Activated CD4-positive, alpha-beta T cell treated with anti-CD3 and anti-CD28 coated beads, Interleukin-2, amount 50 U/mL, for 48 hours (primary cell): ENCODE data around the gene SLC16A14.
"Not testable (repeated sequence)": the region's sequence is repeated elsewhere in the genome, so short reads cannot be mapped to it uniquely, and the experiment has no call there.

Experiments
- DNase-seq, 2 experiments: peaks; one replicate each; pipeline ENCODE4 v3.0.0-alpha.2; 2020

The SLC16A14 gene, protein sequence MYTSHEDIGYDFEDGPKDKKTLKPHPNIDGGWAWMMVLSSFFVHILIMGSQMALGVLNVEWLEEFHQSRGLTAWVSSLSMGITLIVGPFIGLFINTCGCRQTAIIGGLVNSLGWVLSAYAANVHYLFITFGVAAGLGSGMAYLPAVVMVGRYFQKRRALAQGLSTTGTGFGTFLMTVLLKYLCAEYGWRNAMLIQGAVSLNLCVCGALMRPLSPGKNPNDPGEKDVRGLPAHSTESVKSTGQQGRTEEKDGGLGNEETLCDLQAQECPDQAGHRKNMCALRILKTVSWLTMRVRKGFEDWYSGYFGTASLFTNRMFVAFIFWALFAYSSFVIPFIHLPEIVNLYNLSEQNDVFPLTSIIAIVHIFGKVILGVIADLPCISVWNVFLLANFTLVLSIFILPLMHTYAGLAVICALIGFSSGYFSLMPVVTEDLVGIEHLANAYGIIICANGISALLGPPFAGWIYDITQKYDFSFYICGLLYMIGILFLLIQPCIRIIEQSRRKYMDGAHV

DNA sequence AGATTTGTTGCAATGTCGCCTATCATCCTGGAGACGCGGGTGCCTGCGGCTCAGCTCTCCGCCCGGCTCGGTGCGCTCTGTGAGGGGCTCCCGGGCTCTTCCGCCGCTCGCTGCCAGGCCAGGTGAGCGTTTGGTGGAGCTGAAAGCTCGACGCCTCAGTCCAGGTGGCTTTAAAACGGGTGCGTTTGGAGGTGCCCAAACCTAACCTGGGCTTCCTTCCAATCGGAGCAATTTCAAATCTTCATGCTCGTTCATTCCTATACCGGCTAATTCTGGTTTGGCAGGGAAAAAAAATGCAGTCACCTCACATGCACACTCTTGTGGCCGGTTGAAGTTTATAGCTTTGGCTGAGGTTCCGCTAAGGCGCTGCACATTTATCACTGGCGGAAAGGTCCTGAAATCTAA is at the start of gene SLC16A14:
Gene SLC16A14, minus strand, starts transcription at position 274 of the 405 bp plus-strand sequence. CDS start 9,572 bp downstream, outside the sequence.
- peak; percentile 20 to 21 for DNase-seq

DNA sequence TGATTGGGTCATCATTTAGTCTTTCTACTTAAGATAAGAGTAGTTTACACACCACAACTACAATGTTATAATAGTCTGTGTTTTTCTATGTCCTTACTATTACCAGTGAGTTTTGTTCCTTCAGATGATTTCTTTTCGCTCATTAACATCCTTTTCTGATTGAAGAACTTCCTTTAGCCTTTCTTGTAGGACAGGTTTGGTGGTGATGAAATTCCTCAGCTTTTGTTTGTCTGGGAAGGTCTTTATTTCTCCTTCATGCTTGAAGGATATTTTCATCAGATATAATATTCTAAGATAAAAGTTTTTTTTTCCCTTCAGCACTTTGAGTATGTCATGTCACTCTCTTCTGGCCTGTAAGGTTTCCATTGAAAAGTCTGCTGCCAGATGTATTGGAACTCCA is 38.0 kb upstream of the SLC16A14 start:
- DNase-seq: no peak

DNA sequence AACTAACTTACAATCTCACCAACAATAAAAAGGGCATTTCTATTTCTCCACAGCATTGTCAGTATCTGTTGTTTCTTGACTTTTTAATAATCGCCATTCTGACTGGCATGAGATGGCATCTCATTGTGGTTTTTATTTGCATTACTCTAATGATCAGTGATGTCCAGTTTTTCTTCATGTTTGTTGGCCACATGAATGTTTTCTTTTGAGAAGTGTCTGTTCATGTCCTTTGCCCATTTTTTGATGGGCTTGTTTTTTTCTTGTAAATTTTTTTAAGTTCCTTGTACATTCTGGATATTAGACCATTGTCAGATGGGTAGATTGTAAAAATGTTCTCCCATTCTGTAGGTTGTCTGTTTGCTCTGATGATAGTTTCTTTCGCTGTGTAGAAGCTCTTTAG is 33.2 kb upstream of the SLC16A14 start:
- not testable (repeated sequence) for DNase-seq

DNA sequence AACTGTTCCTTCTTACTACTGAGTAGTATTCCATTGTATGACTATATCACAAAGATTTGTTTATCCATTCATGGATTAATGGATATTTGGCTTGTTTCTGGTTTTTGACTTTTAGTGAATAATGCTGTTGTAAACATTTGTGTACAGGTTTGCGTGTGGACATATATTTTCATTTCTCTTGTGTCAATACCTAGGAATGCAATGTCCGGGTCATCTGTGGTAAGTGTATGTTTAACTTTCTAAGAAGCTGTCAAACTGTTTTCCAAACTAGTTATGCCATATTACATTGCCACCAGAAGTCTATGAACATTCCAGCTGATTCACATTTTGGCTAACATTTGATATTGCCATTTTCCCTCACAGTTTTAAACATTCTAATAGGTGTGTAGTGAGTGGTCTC is 29.1 kb upstream of the SLC16A14 start:
- no peak for DNase-seq

DNA sequence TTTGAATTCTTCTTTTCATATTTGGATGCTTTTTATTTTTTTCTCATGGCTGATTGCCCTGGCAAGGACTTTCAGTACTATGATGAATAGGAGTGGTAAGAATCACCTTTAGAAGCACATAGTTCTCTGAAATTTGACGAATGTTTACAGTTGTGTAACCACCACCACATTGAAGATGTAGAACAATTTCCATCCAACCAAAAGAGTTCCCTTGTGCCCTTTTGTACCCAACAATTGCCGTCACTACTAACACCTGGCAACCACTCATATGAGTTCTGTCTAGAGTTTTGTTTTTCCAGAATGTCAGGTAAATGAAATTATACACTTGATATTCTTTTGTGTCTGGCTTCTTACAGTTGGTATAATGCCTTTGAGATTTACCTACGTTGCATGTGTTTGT is 28.7 kb upstream of the SLC16A14 start:
- no peak for DNase-seq

DNA sequence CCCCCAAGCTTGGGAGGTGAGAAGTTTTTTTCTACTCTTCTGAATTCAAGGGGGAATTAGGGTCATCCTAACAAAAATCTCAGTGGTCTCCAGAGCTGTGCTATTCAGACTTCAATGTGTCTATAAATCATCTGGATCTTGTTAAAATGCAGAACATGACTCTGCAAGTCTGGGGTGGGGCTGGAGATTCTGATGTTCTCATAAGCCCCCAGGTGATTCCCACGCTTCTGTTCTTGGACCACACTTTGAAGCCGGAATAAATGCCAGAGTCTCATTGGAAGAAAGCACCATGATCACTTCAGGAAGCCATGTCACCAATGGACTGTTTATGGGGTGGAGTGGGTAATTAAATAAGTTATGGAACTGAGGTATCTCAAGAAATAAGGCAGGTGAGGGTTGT is 22.2 kb upstream of the SLC16A14 start:
- DNase-seq: no peak

DNA sequence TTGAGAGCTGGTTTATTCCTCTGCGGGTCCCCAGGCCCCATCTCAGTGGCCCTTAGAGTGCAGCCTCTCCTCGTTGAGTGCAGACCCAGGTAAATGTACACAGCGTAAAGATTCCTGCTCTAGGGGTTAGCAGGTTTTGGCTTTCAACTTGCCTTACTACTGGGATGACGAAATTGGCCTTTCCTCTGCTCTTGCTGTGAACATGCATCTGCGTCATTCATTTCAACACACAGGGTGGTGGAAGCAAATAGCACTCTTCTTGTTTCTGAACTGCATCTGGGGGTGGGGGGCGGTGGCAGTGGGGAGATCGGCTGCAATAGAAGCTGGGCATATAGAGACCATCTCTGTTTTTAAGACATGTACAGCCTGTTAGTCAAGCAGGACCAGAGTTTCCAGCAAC is 16.5 kb upstream of the SLC16A14 start:
- no peak for DNase-seq

DNA sequence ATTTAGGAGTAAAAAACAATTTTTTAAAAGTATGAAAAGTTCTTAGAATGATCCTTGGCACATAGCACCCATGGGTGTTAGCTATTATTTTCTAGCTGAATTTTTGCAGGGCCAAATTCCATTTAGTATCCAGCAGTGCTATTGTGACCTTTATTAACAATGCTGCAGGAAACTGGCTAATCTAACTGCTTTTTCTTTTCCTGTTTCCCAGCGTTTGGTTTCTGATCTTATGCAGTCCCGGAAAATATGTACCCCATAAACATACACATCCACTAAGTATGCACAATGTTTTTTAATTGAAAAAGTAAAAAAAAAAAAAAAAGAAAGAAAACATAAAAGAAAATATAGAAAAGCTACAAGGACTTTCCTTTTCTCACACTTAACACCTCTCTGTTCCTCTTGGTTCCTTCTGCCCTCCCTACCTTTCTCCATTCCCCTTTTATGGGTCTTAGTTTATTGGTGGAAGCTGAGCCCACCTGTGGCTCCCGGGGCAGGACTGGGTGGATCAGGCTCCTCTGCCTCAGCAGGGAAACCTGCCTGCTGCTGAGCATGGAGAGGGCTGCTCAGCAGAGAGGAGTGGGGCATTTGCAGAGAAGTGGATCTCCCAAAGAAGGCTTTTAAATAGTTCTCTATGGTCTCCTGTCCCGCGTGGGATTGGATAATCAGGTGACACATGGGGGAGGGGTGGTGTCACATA is 9.3 kb upstream of the SLC16A14 start:
- DNase-seq: no peak

DNA sequence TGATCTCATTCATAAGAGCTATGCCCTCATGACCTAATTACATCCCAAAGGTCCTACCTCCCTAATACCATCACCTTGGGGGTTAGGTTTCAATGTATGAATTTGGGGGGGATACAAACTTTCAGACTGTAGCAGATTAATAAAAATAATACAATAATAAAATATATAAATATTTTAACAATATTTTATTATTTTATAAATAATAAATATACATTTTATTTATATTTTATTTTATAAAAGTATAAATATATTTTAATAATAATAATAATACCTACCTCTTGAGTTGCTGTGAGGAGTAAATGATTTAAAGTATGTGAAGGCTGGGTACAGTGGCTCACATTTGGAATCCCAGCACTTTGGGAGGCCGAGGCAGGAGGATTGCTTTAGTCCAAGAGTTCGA is 8.1 kb upstream of the SLC16A14 start:
- no peak for DNase-seq

DNA sequence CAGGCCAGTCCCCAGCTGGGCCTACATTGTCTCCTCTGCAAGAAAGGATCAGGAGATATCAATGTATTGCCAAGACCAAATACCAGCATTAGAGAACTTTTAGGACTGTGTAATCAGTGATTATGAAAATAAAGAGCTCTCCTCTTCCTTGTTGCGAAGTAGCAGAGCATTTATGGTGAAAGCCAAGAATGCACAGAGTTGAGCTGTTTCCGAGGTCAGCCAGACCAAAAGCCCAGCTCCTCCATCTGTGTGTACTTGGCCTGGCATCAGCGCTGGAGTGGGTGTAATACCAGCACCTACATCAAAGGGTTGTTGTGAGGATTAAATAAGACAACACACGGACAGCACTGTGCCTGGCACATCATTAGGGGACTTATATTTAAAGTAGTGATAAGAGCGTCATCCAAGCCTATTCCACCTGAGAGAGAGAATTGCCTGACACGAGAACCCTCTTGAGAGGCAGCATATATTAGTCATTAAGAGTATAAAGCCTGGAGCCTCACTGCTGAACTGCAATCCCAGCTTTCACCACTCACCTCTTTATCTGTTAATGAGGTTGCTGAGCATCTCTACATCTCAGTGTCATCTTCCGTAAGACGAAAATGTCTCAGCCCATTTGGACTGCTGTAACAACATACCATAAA is 7.4 kb upstream of the SLC16A14 start:
- no peak for DNase-seq

DNA sequence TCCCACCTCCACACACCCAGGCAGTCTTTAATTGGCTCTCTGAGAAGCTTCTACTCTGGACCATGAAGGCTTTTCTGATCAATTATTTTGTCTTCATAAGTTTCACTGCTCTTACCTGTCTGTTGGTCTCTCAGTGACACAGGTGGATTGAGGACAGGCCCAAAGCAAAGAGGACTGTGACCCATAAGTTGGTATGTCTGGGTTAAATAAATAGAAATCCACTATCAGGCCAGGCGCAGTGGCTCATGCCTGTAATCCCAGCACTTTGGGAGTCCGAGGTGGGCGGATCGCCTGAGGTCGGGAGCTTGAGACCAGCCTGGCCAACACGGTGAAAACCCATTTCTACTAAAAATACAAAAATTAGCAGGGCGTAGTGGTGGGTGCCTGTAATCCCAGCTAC is 2.7 kb upstream of the SLC16A14 start:
- no peak for DNase-seq

DNA sequence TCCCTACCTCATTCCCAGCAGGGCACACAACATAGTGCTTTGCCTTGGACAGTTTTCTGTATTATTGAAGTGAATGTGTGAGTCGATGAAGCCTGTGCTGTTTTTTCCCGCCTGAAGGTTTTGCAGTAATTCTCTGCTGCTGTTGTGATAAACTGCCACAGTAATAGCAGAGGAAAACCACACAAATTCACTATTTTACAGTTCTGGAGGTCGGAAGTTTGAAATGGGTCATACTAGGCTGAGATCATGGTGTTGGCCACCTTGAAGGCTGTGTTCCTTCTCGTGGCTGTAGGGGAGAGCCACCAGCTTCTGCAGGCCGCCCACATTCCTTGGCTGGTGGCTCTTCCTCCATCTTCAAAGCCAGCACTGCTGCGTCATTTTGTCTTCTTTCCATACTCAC is 678 bp upstream of the SLC16A14 start:
- peak in 1 of 2 experiments; percentile 6 for DNase-seq

DNA sequence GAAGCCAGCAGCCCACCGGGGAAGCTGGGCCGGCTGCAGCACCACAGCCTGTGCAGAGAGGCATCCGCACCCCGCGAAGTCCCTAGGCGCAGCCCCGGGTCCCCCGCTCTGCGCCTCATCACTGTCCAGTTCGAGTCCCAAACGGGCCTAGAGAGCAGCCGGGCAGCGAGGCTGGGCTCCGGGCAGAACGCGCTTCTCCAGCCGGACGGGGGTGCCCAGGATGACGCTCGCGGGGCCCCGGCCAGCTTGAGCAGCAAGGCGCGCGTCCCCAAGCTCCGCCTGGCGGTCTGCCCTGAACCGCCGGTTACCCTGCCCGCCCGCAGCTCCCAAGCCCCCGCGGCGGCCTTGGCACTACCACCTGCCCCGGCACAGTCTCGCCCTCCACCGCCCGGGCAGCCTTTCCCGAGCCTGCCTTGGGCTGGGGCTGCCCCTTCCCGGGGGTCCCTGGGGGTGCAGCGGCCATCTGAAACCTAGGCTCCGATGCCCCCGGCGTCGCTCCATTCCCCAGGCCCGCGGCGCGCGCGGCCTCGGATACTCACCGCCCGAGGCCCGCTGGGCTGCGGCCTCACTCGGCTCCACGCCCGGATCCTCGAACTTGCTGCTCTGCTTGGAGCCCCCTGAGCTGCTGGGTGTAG is 591 bp downstream of the SLC16A14 start:
- peak; percentile 49 to 59 for DNase-seq

DNA sequence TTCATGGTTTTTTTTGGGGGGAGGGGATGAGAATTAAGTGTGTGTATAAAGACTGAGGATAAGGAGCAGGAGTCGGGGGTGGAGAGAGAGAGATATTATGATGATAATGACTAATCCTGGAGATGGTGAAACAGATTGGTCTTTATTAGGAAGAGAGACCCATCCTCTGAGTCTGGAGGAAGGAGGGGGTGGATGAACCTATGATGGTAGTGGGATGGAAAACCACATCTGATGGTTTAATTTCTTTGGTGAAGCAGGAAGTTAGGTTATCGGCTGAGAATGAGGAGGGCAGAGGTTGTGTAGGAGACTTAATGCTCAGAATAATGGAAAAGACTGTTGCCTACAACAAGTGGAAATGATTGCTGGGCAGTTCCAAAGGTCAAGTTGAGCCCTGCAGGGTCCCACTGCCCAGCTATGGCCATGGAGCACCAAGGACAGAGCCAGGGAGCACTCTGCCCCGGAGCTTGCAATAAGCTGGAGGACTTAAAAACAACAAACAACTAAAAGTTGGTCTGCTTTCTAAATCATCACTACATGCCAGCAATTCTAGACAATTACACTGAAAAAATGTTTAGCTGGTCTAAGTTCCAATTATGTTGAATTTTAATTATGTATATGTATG is 7.9 kb downstream of the SLC16A14 start:
- DNase-seq: no peak

DNA sequence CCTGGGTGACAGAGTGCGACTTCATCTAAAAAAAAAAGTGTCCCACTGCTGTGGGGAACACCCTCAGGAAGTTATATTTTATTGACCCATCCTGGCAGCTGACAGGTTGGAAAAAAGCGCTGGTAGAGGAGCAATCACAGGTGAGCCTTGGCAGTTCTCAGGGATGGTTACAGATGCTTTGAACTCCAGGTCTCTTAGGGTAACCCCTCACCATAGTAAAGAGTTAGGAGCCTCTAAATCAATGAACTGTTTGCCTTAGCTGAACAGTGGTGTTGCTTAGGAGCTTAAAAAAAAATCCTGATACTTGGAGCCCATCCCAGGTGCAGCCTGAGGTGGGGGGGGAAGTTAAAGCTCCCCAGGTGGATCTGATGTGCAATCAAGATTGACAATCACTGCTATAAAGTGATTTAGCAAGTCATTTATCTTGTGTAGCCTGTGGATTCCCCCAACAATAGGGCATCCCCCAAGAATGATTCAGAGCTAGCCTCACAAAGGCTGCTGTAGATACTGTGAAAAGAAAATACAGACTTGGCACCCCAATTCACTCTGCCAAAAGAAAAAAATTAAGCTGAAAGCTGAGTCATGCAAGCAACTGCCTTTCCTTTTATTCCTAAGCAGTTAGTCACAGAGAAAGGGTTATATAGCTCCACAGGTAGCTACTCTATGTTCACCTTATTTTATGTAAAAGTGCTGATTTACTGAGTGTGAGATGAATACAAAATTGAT is 14.8 kb downstream of the SLC16A14 start:
- DNase-seq: no peak

DNA sequence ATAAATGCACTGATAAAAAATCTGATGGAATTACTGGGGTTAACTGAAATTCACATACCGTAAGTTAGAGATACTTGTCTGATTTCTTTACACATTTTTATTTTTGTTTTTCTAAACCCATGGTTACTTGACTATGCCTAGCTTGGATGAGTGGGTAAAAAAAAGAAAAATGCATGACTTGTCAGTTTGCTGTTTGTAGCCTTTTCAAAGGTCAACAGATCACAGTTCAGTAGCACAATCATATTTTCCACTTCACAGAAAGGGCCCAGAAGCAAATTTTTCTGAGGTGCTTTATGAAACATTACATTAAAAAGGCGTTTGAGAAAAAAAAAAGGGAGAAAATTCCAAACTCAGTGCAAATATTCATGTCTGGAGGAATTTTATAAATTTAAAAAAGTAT is 16.4 kb downstream of the SLC16A14 start:
- DNase-seq: no peak

DNA sequence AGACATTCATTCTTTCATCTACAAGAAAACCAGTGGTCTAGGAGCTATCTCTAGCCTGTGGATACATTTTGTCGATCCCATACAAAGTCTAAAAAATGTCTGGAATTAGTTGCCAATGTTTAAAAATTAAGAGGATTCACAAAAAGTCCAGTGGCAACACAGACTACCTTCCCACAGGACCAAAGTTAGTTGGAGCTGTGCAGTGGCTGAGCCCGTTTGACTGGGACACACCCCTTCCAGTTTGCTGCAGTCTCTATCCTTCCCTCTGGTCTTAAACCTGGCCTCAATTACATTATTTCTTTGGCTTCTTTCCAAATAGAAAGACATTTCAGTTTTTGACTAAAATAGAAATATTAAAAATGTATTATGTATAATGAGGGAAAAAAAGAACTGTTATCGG is 18.6 kb downstream of the SLC16A14 start:
- no peak for DNase-seq

DNA sequence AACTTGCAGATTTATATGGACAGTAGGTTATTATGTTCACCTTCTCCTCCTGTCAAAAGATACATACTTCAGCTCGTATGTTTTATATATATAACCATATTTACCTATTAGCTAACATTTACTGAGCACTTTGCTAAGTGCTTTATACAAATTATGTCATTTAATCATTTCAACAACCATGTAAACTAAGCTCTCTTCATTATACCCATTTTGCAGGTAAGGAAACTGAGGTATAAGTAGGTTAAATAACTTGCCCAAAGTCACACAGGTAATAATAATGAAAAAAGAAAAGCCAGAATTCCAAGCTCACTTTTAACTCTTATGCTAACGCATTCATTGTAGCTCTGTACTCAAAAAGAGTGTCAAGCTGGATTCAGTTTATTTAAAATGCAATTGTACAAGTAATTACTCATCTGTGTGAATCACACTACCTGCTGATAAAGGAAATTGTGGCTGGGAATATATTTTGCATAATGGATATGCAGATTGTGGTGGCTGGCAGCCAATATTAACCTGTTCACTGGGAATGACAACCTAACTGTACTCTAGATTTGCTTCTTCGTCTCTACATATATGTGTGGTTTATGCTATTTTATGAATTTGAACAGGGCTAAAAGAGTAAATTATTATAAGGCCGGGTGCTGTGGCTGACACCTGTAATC is 20.6 kb downstream of the SLC16A14 start:
- no peak for DNase-seq

DNA sequence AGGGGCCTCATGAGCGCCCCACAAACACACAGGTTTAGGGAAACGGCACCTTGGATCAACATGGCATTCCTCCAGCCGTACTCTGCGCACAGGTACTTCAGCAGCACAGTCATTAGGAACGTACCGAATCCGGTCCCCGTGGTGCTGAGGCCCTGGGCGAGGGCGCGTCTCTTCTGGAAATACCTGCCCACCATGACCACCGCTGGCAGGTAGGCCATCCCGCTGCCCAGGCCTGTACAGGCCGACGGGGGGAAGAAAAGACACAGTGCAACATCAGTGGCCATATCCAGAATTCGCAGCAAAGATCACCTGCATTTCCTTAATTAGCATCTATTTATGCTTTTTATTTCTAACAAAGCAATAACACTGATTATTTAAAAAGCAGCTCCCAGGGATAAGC is 22.2 kb downstream of the SLC16A14 start:
- DNase-seq: no peak

DNA sequence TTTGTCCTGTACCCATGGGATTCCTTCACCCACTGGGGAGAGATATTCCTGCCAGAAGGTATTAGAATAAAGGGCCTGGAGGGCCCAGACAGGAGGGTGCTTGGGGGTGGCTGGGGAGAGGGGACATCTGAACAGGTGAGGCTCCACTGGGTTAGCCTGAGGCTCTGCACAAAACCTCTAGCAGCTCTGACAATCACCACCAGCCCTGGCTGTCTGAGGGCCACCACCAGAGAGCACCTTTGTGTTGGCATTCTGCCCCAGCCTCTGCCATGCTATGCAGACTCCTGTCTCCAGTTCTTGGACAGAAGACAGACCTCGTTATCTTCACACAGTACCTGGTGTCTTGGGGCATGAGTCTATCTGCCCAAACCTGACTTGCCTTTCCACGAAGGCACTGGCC is 25.3 kb downstream of the SLC16A14 start:
- DNase-seq: no peak

DNA sequence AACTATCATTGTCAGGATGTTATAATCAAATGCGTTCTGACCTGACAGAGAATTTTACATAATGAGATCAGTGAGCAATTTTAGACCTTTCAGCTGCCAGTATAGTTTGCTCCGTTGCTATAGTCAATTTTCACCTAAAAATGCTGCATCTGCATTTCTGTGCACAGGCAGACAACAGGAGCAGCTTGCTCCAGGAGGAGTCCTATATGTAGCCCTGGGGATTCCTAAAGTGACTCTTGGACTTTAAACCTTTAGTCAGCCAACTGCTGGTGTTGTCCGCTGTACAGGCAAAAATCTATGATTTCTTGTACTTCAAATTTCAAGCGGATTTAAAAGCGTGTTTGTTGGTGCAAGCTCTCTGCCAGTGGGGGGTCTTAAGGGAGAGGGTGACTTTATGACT is 25.7 kb downstream of the SLC16A14 start:
- DNase-seq: no peak
